Activated CD4-positive, alpha-beta T cell treated with anti-CD3 and anti-CD28 coated beads, Interleukin-2, Interleukin-4, amounts not matched to agents 100 ng/mL and 50 ng/mL, durations not matched to agents 16 hours and 8 hours (primary cell): ENCODE measurements around the gene CCBE1.

ENCODE experiments used
- DNase-seq: peaks from one replicate; pipeline ENCODE4 v3.0.0-alpha.2; 2020; ENCODE audit warnings: low spot score

The CCBE1 gene

DNA sequence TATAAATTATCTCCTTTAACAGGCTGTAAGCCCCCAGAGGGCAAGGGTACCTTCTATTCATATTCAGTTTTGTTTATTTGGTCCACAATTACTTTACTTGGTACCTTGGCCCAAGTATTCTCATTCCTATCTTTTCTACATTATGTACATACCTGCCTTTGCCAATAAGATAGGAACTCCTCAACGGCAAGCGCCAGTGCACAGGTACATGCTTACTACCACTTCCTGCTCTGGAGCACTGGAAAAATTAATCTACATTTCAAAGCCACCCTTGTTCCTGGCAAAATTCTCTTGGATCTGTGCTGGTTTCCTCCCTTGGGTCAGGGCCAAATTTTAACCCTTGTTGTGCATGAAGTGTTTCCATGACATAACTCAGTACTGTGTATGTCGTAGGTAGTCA, 303.8 kb downstream of the CCBE1 start:
- no peak for DNase-seq

- DNase-seq, result no peak
These were observed 308.4 kb downstream of the CCBE1 start for GRCh38 chr18:59388817-59389216.

DNA sequence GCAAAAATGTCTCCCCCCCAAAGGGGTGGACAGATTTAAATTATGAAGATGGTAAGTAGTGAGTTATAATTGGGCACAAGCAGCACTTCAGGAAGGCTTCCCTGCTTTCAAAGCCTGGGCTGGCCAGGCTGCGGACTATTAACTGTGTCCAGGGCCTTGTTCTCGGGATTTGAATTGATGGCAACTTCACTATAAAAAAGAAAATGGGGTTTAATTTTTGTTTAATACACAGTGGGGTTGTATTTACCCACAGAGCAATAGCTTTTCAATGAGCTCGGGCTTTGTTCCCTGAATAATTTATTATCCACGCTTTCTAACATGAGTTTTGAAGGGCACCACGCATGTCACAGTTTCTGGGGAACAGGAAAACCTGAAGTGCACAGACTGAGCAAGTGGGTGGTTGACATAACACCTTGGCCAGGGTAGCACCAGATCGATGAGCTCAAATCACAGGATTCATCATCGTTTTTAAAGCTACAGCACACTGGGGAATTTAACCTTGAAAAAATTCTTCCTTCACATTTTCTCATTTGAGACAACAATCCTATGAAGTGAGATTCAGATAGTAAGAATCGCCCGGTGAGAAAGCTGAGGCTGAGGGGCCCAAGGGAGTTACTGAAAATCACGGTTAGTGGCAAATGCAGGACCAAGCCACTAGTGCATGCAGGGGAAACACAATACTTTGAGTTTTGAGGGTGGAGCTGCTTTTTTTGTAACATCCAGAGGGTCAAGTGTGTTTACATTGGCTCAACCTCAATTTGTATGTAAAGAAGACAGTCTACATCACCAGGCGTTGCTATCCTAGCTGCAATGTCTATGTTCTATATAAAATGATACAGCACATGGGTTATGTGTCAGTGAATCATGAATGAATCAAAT, 309.3 kb downstream of the CCBE1 start:
- no peak for DNase-seq

DNA sequence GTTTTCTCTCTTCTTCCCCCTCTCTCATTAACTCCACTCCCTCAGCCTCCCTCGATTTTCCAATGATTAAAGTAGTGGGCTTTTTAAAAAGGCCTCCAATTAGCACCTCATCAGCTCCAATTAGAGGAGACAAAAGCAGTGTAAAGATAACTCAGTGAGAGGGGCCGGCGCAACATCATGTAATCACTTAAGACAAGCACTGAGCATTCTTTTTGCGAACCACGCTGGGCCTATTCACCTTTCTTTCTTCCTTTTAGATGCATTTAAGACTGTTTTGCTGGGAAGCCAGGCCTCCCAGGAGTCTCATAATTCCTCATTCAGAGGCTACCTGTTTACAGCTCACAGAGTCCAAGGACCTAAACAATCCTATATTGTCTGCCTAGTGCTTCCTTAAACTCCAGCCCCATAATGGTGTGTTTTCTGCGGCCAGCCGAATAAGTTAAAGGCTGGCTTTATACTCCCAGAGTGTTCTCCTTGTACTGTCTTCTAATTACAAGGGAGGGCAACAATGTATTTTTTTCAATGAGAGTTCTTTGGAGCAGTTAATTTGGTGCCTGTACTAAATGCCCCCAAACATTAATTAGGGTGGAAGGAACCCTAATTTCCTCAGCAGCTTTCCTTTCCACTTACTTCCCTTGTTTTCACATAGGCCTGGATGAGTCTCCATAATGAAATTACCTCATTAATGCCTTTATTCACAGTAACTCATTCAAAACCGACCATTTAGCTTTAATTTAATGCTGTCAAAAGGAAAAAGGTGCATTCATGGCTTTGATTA, 310.1 kb downstream of the CCBE1 start:
- no peak for DNase-seq

GRCh38 chr18:59385191-59385590, 312.0 kb downstream of the CCBE1 start:
- no peak for DNase-seq

DNA sequence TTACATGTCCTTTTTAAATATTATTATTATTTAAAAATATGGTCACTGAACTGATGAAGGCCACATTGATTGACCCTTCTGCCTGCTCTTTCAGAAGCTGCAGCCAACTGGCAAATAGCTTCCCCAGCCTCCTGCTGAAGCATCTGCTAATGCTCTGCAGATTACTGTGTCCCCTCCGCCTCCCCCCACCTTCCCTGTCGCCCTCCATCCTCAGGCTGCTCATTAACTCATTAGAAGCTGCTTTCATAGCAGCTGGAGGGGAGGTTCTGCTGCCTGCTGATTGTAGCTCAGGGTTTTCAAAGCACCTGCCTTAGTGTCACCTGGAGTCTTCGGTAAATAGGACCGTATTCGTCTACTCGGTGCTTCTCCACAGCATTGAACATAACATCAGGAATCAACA, 313.4 kb downstream of the CCBE1 start:
- no peak for DNase-seq

GRCh38 chr18:59382383-59382782, 314.8 kb downstream of the CCBE1 start:
- no peak for DNase-seq

DNA sequence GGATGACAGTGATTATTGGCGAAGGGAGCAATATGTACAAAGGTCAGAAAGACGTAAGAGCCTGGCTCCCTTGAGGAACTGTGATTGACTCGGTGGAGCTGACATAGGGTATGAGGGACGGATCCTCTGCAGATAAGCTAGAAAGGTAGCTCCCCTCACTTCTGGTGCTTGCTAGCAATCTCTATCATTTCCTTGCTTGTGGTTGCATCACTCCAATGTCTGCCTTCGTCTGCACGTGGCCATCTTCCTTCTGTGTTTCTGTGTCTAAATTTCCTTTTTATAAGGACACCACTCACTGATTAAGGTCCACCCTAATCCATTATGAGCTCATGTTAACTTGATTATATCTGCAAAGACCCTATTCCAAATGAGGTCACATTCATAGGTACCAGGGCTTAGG, 315.3 kb downstream of the CCBE1 start:
- no peak for DNase-seq
